Mucosa of rectum (tissue), 2 donors: ENCODE results near the gene PGS1.

Experiments used
- H3K27ac ChIP-seq, 2 donors: one replicate each; pipeline ENCODE4 v1.7.0; 2013; ENCODE audit warnings: inconsistent platforms in 2 of 2, low read depth in 2 of 2, low read length in 2 of 2
- H3K27me3 ChIP-seq, 2 donors: one replicate each; pipeline ENCODE4 v1.7.0; 2013; ENCODE audit warnings: low read length in 2 of 2; ENCODE audit not compliant: control insufficient read depth in 2 of 2, insufficient read depth in 2 of 2
- H3K36me3 ChIP-seq, 2 donors: one replicate each; pipeline ENCODE4 v1.7.0; 2013; ENCODE audit warnings: low read length in 2 of 2; ENCODE audit not compliant: control insufficient read depth in 2 of 2, insufficient read depth in 2 of 2
- H3K4me1 ChIP-seq, 2 donors: one replicate each; pipeline ENCODE4 v1.7.0; 2013; ENCODE audit warnings: low read length in 2 of 2, mild to moderate bottlenecking in 1 of 2; ENCODE audit not compliant: control insufficient read depth in 2 of 2, insufficient read depth in 2 of 2
- H3K4me3 ChIP-seq, 2 donors: one replicate each; pipeline ENCODE4 v1.7.0; 2013; ENCODE audit warnings: low read length in 2 of 2
- H3K9ac ChIP-seq, 2 donors: one replicate each; pipeline ENCODE4 v1.7.0; 2013; ENCODE audit warnings: low read length in 2 of 2, low read depth in 1 of 2, mild to moderate bottlenecking in 1 of 2
- H3K9me3 ChIP-seq, 2 donors: one replicate each; pipeline ENCODE4 v1.7.0; 2013; ENCODE audit warnings: low read length in 2 of 2; ENCODE audit not compliant: control insufficient read depth in 2 of 2
- donor health status: healthy.
- donor health status: Normal muscosa, but diverticular disease.

PGS1 gene

GRCh38 chr17:78471635-78472034 lies 93.2 kb downstream of the PGS1 start:
- no peak overlapping the region for H3K4me3 ChIP-seq

GRCh38 chr17:78472035-78472905 lies 93.8 kb downstream of the PGS1 start:
- H3K4me3 ChIP-seq, result no peak overlapping the region
- no peaks in the 10 kb centered on the region for H3K4me1 ChIP-seq
- no peaks in the 10 kb centered on the region for H3K9me3 ChIP-seq
- no peak overlapping the region for H3K9ac ChIP-seq
- no peaks in the 10 kb centered on the region for H3K36me3 ChIP-seq
- peaks cover 0 to 2% of the 10 kb centered on the region in 2 donors for H3K27me3 ChIP-seq
- H3K27ac ChIP-seq, result no peak overlapping the region

More at GRCh38 chr17:78471635-78472034, 93.2 kb downstream of the PGS1 start:
- H3K4me1 ChIP-seq, result no peaks in the 10 kb centered on the region
- no peaks in the 10 kb centered on the region for H3K36me3 ChIP-seq
- no peaks in the 10 kb centered on the region for H3K9me3 ChIP-seq
- H3K27ac ChIP-seq, result no peak overlapping the region
- H3K9ac ChIP-seq, result no peak overlapping the region
- peaks cover 0 to 2% of the 10 kb centered on the region in 2 donors for H3K27me3 ChIP-seq

- H3K27ac ChIP-seq, result no peak overlapping the region
- H3K4me1 ChIP-seq, result no peaks in the 10 kb centered on the region
- no peak overlapping the region for H3K4me3 ChIP-seq
- no peak overlapping the region for H3K9ac ChIP-seq
- no peaks in the 10 kb centered on the region for H3K36me3 ChIP-seq
- H3K9me3 ChIP-seq, result no peaks in the 10 kb centered on the region
- peaks cover 0 to 2% of the 10 kb centered on the region in 2 donors for H3K27me3 ChIP-seq
Observed at GRCh38 chr17:78473951-78474613, 95.6 kb downstream of the PGS1 start.
